ENCODE data around the gene NAGS.
"Not testable (repeated sequence)": the region's sequence is repeated elsewhere in the genome, so short reads cannot be mapped to it uniquely, and the experiment has no call there.

NAGS gene

DNA sequence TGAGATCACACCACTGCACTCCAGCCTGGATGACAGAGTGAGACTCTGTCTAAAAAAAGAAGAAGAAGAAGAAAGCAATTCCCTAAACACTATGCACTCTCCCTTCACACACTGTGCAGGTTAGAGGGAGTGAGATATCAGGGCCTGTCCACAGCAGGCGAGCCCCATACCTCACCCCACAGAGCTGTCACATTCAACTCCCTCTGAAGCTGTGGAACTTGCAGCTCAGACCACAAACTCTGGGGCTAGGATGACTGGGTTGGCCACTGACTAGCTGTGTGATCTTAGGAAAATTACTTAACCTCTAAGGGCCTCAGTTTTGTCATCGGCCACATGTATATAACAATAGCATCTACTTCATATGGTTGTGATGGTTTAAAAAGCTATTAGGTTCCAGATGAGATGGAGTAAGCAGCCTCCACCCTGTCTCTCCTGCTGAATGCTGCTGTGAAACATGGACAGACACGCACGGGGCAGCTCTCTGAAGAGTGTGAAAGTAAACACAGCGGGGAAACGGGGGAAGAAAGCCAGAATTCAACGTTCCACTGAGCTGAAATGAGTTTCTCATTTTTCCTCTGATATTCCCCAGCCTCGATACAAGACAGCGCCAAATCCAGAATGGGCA, 37.1 kb upstream of the NAGS start:
- no peak for TF ChIP-seq CTCF (IDR thresholded peaks at IDR 0.05; ENCODE audit: low read depth, low read length, missing control alignments)
- DNase-seq (ENCODE audit: extremely low read depth, low read depth), result no peak
- no peak overlapping the region for H3K4me3 ChIP-seq (replicated peaks; ENCODE audit: low read depth, low read length)

- no peak for TF ChIP-seq CTCF (IDR thresholded peaks at IDR 0.05; ENCODE audit: low read depth, low read length, missing control alignments)
- no peak for DNase-seq (ENCODE audit: extremely low read depth, low read depth)
- H3K4me3 ChIP-seq (replicated peaks; ENCODE audit: low read depth, low read length), result no peak overlapping the region
Observed at GRCh38 chr17:43970366-43970765, 34.1 kb upstream of the NAGS start.

- DNase-seq (ENCODE audit: extremely low read depth, low read depth); H3K4me3 ChIP-seq (replicated peaks; ENCODE audit: low read depth, low read length): not testable (repeated sequence)
Observed at GRCh38 chr17:43971436-43971835, 33.0 kb upstream of the NAGS start.

DNA sequence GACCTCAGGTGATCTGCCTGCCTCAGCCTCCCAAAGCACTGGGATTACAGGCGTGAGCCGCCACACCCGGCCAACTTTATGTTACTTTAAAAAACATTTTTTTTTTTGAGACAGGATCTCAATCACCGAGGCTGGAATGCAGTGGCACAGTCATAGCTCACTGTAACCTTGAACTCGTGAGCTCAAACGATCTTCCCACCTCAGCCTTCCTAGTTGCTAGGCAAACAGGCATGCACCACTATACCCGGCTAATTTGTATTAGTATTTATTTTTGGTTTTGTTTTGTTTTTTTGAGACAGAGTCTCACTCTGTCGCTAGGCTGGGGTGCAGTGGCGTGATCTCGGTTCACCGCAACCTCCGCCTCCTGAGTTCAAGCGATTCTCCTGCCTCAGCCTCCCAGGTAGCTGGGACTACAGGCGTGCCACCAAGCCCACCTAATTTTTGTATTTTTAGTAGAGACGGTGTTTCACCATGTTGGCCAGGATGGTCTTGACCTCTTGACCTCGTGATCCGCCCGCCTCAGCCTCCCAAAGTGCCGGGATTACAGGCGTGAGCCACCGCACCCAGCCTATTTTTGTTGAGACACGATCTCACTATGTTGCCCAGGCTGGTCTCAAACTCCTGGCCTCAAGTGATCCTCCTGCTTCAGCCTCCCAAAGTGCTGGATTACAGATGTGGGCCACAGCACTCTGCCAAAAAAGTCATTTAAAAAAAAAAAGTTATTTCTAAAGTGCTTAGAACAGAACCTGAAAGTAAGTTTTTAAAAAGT, 31.8 kb upstream of the NAGS start:
- not testable (repeated sequence) for H3K4me3 ChIP-seq (replicated peaks; ENCODE audit: low read depth, low read length); DNase-seq (ENCODE audit: extremely low read depth, low read depth)

DNA sequence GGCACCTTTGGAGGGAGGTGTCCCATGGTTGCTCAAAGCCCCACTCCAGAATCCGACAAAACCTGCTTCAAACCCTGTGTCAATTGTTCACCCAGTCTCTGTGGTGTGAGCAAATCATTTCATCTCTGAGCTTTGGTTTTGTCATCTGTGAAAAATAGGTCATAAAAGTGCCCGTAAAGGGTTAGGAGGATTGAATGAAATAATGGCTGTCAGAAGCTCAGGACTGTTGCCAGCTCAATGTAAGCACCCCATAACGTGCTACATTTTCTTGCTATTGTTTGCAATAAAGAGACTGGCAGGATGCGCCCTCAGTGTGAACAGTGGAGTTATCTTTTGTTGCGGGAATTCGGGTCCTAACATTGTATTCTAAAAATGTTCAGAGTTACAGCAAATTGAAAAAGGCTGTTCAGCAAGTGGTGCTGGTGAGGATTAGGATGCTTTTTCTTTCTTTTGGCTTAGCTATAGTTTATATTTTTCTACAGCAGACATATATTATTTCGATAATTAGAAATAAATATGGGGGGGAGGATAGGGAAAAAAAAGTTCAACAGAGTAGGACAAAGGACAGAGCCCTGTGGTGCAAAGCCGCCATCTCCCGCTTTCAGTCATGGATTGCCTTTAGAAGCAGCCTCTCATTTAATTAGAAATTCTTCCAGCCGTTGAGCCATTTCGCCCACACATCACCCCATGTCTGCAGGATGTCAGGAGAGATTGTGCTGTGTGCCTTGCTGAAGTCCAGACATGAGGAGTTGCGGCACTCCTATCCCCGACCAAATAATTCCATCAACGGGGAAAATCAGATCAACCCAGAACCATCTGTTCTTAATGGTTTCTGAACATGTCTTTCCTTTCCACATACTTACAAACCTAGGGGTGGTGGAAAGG, 29.8 kb upstream of the NAGS start:
- DNase-seq (ENCODE audit: extremely low read depth, low read depth), result no peak
- no peak overlapping the region for H3K4me3 ChIP-seq (replicated peaks; ENCODE audit: low read depth, low read length)
- no peak for TF ChIP-seq CTCF (IDR thresholded peaks at IDR 0.05; ENCODE audit: low read depth, low read length, missing control alignments)

GRCh38 chr17:43975898-43976297, 28.5 kb upstream of the NAGS start:
- no peak overlapping the region for H3K4me3 ChIP-seq (replicated peaks; ENCODE audit: low read depth, low read length)
- no peak for TF ChIP-seq CTCF (IDR thresholded peaks at IDR 0.05; ENCODE audit: low read depth, low read length, missing control alignments)
- no peak for DNase-seq (ENCODE audit: extremely low read depth, low read depth)

GRCh38 chr17:43976963-43977837, 27.2 kb upstream of the NAGS start:
- DNase-seq (ENCODE audit: extremely low read depth, low read depth), result no peak
- no peak for TF ChIP-seq CTCF (IDR thresholded peaks at IDR 0.05; ENCODE audit: low read depth, low read length, missing control alignments)
- no peak overlapping the region for H3K4me3 ChIP-seq (replicated peaks; ENCODE audit: low read depth, low read length)
